ENCODE measurements around the gene PACSIN2. TPM values are rescaled to one million over a fixed set of nuclear protein-coding genes. Genes with fewer than 3 reads are reported as not detected.

PACSIN2 gene
- total RNA-seq, 1 donor from 2014 or later, result 48.9 TPM

DNA sequence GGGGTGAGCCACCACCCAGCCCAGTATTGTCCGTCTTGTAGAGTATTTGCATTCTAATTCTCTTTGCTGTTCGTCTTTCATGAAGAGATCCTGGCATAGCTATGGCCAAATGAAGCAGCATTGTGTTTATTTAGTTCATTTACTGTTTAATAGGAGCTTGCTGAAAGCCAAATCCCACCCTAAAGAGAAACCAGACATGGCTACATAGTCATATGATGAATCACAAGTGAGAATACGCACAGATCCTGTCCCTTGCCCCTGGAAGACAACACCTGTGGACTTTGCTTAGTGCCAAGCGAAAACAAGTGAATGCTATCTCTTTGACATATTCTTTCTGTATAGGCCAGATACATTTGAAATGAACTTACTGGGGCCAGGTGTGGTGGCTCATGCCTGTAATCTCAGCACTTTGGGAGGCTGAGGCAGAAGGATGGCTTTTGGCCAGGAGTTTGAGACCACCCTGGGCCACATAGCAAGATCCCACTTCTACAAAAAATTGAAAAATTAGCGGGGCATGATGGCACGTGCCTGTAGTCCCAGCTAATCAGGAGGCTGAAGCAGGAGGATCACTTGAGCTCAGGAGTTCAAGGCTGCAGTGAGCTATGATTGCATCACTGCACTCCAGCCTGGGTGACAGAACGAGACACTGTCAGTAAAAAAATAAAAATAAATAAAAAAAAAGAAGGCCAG lies 152.8 kb downstream of the PACSIN2 start:
- intact Hi-C loops (cut with micrococcal nuclease), result loop anchor here (10.0 kb wide), 1 partner anchor 327 kb away; no protein-coding TSS in a partner anchor
- TF ChIP-seq, protein P1, sequence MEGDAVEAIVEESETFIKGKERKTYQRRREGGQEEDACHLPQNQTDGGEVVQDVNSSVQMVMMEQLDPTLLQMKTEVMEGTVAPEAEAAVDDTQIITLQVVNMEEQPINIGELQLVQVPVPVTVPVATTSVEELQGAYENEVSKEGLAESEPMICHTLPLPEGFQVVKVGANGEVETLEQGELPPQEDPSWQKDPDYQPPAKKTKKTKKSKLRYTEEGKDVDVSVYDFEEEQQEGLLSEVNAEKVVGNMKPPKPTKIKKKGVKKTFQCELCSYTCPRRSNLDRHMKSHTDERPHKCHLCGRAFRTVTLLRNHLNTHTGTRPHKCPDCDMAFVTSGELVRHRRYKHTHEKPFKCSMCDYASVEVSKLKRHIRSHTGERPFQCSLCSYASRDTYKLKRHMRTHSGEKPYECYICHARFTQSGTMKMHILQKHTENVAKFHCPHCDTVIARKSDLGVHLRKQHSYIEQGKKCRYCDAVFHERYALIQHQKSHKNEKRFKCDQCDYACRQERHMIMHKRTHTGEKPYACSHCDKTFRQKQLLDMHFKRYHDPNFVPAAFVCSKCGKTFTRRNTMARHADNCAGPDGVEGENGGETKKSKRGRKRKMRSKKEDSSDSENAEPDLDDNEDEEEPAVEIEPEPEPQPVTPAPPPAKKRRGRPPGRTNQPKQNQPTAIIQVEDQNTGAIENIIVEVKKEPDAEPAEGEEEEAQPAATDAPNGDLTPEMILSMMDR (IDR thresholded peaks at IDR 0.05), result no peak
- ChIA-PET POLR2A (interaction anchor here (0.7 to 2.9 kb wide), 2 partner anchors 247 to 326 kb away, joined by 11 to 18 read pairs; partner anchors contain the start of gene POLDIP3), CTCF (no interaction called here)
- peaks cover 47% of the 10 kb centered on the region for H3K4me1 Mint-ChIP-seq
- no peak overlapping the region for H3K4me3 Mint-ChIP-seq
- no peaks in the 10 kb centered on the region for H3K27me3 Mint-ChIP-seq
- DNase-seq (no peak), ATAC-seq (ENCODE audit: low read depth) (no peak)
- peaks cover 3% of the 10 kb centered on the region for H3K9me3 Mint-ChIP-seq
- peaks cover 8% of the 10 kb centered on the region for H3K36me3 Mint-ChIP-seq (ENCODE audit: low read depth)
- peak overlapping the region; percentile 70 for H3K27ac Mint-ChIP-seq

- ATAC-seq (ENCODE audit: low read depth), result no peak
- H3K9me3 Mint-ChIP-seq, result peaks cover 3% of the 10 kb centered on the region
Observed at GRCh38 chr22:42860968-42861367, 154.0 kb downstream of the PACSIN2 start.

DNA sequence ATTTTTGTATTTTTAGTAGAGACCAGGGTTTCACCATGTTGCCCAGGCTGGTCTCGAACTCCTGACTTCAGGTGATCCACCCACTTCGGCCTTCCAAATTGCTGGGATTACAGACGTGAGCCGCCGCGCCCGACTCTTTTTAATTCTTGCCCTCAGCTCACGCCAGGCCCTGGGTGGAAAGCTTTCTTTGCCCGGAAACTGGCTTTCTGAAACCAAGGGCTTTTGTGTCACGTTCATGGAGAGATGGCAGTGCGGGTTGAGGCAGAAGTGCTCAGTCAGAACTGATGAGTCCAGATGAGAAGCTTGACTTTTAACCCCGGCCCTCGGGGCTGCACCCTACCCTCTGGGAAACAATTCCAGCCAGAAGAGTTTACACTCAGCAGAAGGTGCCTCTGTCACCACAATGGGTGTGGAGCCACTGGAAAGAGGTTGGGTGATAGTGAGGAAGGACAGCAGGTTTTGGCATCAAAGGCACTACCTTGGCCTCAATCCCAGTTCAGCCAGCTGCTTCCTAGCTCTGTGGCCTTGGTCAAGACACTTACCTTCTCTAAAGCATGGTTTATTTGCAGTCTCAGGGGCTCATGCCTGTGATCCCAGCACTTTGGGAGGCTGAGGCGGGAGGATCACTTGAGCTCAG lies 157.0 kb downstream of the PACSIN2 start:
- ChIA-PET POLR2A (interaction anchor here (0.6 to 4.5 kb wide), 6 partner anchors 18 to 311 kb away, joined by 3 to 40 read pairs (median 4); partner anchors contain the start of gene POLDIP3), CTCF (interaction anchor here (1.2 to 2.9 kb wide), 2 partner anchors 10 to 105 kb away, joined by 4 to 18 read pairs; no protein-coding TSS in a partner anchor)
- intact Hi-C loops (cut with micrococcal nuclease), result loop anchor here (1.0 to 5.0 kb wide), 6 partner anchors 9 to 243 kb away; partner anchors contain the start of genes PACSIN2 and TTLL1
- TF ChIP-seq, protein P1 (IDR thresholded peaks at IDR 0.05), result no peak
- peak overlapping the region; percentile 55 for H3K4me3 Mint-ChIP-seq
- H3K27me3 Mint-ChIP-seq, result no peaks in the 10 kb centered on the region
- H3K36me3 Mint-ChIP-seq (ENCODE audit: low read depth), result peaks cover 3% of the 10 kb centered on the region
- peak overlapping the region; percentile 56 for H3K27ac Mint-ChIP-seq
- no peak for ATAC-seq (ENCODE audit: low read depth)
- DNase-seq, result no peak
- peaks cover 38% of the 10 kb centered on the region for H3K4me1 Mint-ChIP-seq
- no peaks in the 10 kb centered on the region for H3K9me3 Mint-ChIP-seq

More at GRCh38 chr22:42860968-42861367, 154.0 kb downstream of the PACSIN2 start:
- intact Hi-C loops (cut with micrococcal nuclease), result loop anchor here (10.0 kb wide), 1 partner anchor 326 kb away; no protein-coding TSS in a partner anchor
- TF ChIP-seq, protein P1 (IDR thresholded peaks at IDR 0.05), result no peak
- Mint-ChIP-seq H3K27me3 (no peaks in the 10 kb centered on the region), H3K4me3 (peak overlapping the region; percentile 57), H3K4me1 (peaks cover 49% of the 10 kb centered on the region), H3K36me3 (ENCODE audit: low read depth) (peaks cover 8% of the 10 kb centered on the region), H3K27ac (peak overlapping the region; percentile 78)
- ChIA-PET CTCF (no interaction called here), POLR2A (interaction anchor here (0.6 to 2.9 kb wide), 3 partner anchors 134 to 246 kb away, joined by 3 to 18 read pairs (median 5); partner anchors contain the start of genes PACSIN2 and POLDIP3)
- no peak for DNase-seq

- ATAC-seq (ENCODE audit: low read depth) (peak; percentile 93), DNase-seq (peak; percentile 99)
- Mint-ChIP-seq H3K27me3 (no peaks in the 10 kb centered on the region), H3K9me3 (no peaks in the 10 kb centered on the region), H3K4me3 (peak within 1 kb of the TSS; percentile 86), H3K36me3 (ENCODE audit: low read depth) (peaks cover 2% of the 10 kb centered on the region), H3K27ac (peak within 1 kb of the TSS; percentile 80), H3K4me1 (peaks cover 35% of the 10 kb centered on the region)
- ChIA-PET CTCF (interaction anchor here (1.0 to 2.9 kb wide), 4 partner anchors 9 to 106 kb away, joined by 3 to 18 read pairs (median 4); no protein-coding TSS in a partner anchor), POLR2A (interaction anchor here (0.6 to 4.5 kb wide), 12 partner anchors 11 to 784 kb away, joined by 3 to 40 read pairs (median 3); partner anchors contain the start of gene POLDIP3)
- TF ChIP-seq, protein P1 (IDR thresholded peaks at IDR 0.05), result no peak
- intact Hi-C loops (cut with micrococcal nuclease), result loop anchor here (1.0 to 5.0 kb wide), 6 partner anchors 10 to 242 kb away; partner anchors contain the start of genes PACSIN2 and TTLL1
Observed at GRCh38 chr22:42856865-42857704, 157.9 kb downstream of the PACSIN2 start, which contains the start of gene ARFGAP3. TSS of gene ARFGAP3 (minus strand) at chr22:42857273. CDS start at chr22:42857182, 91 bp downstream.
